PC-3 (cell line): ENCODE measurements around the gene SYT6. TPM values are rescaled to one million over a fixed set of nuclear protein-coding genes. Genes with fewer than 3 reads are reported as not detected.

Experiments used
- ATAC-seq: fragments of 200-7000 bp; cut with Tn5 transposase; 2 replicates; pipeline ENCODE4 v1.9.1; 2020; ENCODE audit warnings: mild to moderate bottlenecking, moderate library complexity
- BruUV-seq: library from RNA; stranded (reverse); fragments of 400-500 nt; replicated peaks from 2 replicates; lab custom pipeline; 2021; lab: Mats Ljungman, UMichigan
- CTCF ChIA-PET: fragments of 300-600 bp; sonication (Branson Sonifier 250); formaldehyde crosslinking; loops from one replicate; lab custom pipeline; 2022; ENCODE audit warnings: antibody characterized with exemption; lab: Charles Lee
- POLR2A ChIA-PET: fragments of 300-600 bp; sonication (Branson Sonifier 250); formaldehyde crosslinking; loops from one replicate; lab custom pipeline; 2022; ENCODE audit warnings: antibody characterized with exemption; ENCODE audit not compliant: unreplicated experiment; lab: Charles Lee
- DNase-seq: peaks from one replicate; pipeline ENCODE4 v3.0.0-alpha.2; 2015
- H2AFZ ChIP-seq: fragments of 300-600 bp; sonication (generic); 2 replicates; pipeline ENCODE4 v1.6.0; 2016; ENCODE audit warnings: antibody characterized with exemption, low read length
- H3F3A ChIP-seq: fragments of 300-600 bp; sonication (generic); one replicate; pipeline ENCODE4 v1.6.0; 2017; ENCODE audit warnings: antibody characterized with exemption, low read length, control low read depth, mild to moderate bottlenecking; ENCODE audit not compliant: unreplicated experiment
- H3K27ac ChIP-seq: fragments of 300-600 bp; sonication (generic); 2 replicates; pipeline ENCODE4 v1.5.1; 2016; ENCODE audit warnings: mild to moderate bottlenecking, low read length
- H3K27me3 ChIP-seq: fragments of 300-600 bp; sonication (generic); 2 replicates; pipeline ENCODE4 v1.6.1; 2016; ENCODE audit warnings: low read length, mixed read lengths
- H3K36me3 ChIP-seq: fragments of 300-600 bp; sonication (generic); 2 replicates; pipeline ENCODE4 v1.6.1; 2016; ENCODE audit warnings: low read depth, mixed run types, low read length, mixed read lengths
- H3K4me1 ChIP-seq: fragments of 300-600 bp; sonication (generic); 2 replicates; pipeline ENCODE4 v1.5.1; 2016; ENCODE audit warnings: low read length; ENCODE audit not compliant: insufficient read depth
- H3K4me2 ChIP-seq: fragments of 300-600 bp; sonication (generic); 2 replicates; pipeline ENCODE4 v1.6.0; 2016; ENCODE audit warnings: low read length
- H3K4me3 ChIP-seq: fragments of 300-600 bp; sonication (generic); 2 replicates; pipeline ENCODE4 v1.5.1; 2016; ENCODE audit warnings: mild to moderate bottlenecking, low read length, mixed read lengths
- H3K79me2 ChIP-seq: fragments of 300-600 bp; sonication (generic); 2 replicates; pipeline ENCODE4 v1.6.1; 2017; ENCODE audit warnings: low read length, mixed read lengths
- H3K9ac ChIP-seq: fragments of 300-600 bp; sonication (generic); 2 replicates; pipeline ENCODE4 v1.6.0; 2016; ENCODE audit warnings: mild to moderate bottlenecking, low read length
- H3K9me2 ChIP-seq: fragments of 300-600 bp; sonication (generic); replicated peaks from 2 replicates; pipeline ENCODE4 v1.6.1; 2016; ENCODE audit warnings: mixed run types, low read length, mixed read lengths
- H3K9me3 ChIP-seq: fragments of 300-600 bp; sonication (generic); 2 replicates; pipeline ENCODE4 v1.6.1; 2016; ENCODE audit warnings: low read length, mixed read lengths
- H4K20me1 ChIP-seq: fragments of 300-600 bp; sonication (generic); 2 replicates; pipeline ENCODE4 v1.6.1; 2016; ENCODE audit warnings: low read length, mixed read lengths
- EZH2 ChIP-seq: fragments of 300-600 bp; sonication (generic); IDR thresholded peaks from one replicate; pipeline ENCODE4 v1.6.1; 2017; ENCODE audit warnings: antibody characterized with exemption, mild to moderate bottlenecking, low read length; ENCODE audit not compliant: unreplicated experiment
- EZH2phosphoT487 ChIP-seq: fragments of 300-600 bp; sonication (generic); IDR thresholded peaks from 2 replicates; pipeline ENCODE4 v1.6.1; 2018; ENCODE audit warnings: mild to moderate bottlenecking, antibody characterized with exemption, low read length, borderline replicate concordance
- intact Hi-C: fragments of 100-400 bp; cut with micrococcal nuclease; formaldehyde crosslinking; loops from 2 replicates; pipeline ENCODE4 v1.9.0; 2023
- total RNA-seq: library from RNA; depleted of rRNA; stranded (reverse); fragments of >200 nt; gene quantifications from 2 replicates; pipeline ENCODE4 v1.2.3, GENCODE V29; 2014; rRNA removed
- TF ChIP-seq, protein P1 (sequence below): fragments of 300-600 bp; sonication (generic); conservative IDR thresholded peaks from 2 replicates; pipeline ENCODE4 v1.5.1; 2017; ENCODE audit warnings: antibody characterized with exemption, low read depth, mild to moderate bottlenecking, low read length

The SYT6 gene
- total RNA-seq, 1 experiment from 2014 or later = not detected

DNA sequence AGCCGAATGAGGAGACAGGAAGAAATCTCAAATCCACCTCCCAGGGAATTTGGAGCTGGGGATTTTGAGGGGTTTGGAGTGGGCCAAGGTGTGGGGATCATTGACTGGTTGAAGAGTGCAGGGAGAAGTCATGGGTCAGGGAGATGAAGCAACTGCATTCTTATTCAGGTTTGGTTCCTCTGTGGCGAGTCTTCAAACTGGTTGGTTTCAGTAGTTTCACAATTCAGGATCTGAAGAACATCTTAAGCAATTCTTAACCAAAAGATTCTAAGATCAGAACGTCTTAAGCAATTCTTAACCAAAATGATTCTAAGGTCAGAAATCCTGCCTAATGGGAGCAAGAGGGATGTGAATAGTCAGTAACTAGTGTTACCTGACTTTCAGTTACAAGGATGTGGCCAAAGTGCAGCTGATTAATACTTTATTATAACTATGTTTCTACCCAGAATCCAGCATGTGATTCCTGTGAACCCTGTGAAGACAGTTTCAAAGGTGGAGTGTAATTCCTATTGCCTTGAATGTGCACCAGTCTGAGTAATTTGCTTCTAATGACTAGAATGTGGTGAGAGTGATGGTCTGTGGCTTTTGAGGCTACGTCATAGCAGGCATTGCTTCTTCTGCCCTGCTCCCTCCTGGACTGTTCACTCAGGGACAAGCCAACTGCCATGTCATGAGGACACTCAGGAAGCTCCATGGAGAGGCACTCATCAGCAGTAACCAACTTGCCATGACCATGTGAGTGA is 113.2 kb downstream of the SYT6 start:
- POLR2A ChIA-PET = no interaction called here
- intact Hi-C loops = no loop called here
- H3K79me2 ChIP-seq = no peaks in the 10 kb centered on the region
- no peaks in the 10 kb centered on the region for H4K20me1 ChIP-seq
- no peaks in the 10 kb centered on the region for H3F3A ChIP-seq
- BruUV-seq = no TSS peak
- no peaks in the 10 kb centered on the region for H3K9me2 ChIP-seq
- H3K27me3 ChIP-seq = no peaks in the 10 kb centered on the region
- no peak overlapping the region for H2AFZ ChIP-seq
- TF ChIP-seq EZH2phosphoT487 (no peak), EZH2 (no peak)
- TF ChIP-seq, protein P1, sequence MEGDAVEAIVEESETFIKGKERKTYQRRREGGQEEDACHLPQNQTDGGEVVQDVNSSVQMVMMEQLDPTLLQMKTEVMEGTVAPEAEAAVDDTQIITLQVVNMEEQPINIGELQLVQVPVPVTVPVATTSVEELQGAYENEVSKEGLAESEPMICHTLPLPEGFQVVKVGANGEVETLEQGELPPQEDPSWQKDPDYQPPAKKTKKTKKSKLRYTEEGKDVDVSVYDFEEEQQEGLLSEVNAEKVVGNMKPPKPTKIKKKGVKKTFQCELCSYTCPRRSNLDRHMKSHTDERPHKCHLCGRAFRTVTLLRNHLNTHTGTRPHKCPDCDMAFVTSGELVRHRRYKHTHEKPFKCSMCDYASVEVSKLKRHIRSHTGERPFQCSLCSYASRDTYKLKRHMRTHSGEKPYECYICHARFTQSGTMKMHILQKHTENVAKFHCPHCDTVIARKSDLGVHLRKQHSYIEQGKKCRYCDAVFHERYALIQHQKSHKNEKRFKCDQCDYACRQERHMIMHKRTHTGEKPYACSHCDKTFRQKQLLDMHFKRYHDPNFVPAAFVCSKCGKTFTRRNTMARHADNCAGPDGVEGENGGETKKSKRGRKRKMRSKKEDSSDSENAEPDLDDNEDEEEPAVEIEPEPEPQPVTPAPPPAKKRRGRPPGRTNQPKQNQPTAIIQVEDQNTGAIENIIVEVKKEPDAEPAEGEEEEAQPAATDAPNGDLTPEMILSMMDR = no peak
- peaks cover 6% of the 10 kb centered on the region; the same call in 1 of the 2 replicates for H3K4me1 ChIP-seq
- ATAC-seq (no peak), DNase-seq (no peak)
- no peak overlapping the region for H3K27ac ChIP-seq
- no peak overlapping the region for H3K4me3 ChIP-seq
- H3K9ac ChIP-seq = no peak overlapping the region
- no peaks in the 10 kb centered on the region for H3K36me3 ChIP-seq
- no peaks in the 10 kb centered on the region for H3K9me3 ChIP-seq
- no peak overlapping the region for H3K4me2 ChIP-seq
- CTCF ChIA-PET = no interaction called here

Other genes with a start within 250 kb of the SYT6 start
- gene AP4B1, start 249.1 kb downstream of the SYT6 start, total RNA-seq = 15.5 and 15.8 TPM in 2 replicates
- gene DCLRE1B, start 248.5 kb downstream of the SYT6 start, total RNA-seq = 12.6 and 13.2 TPM in 2 replicates
- gene HIPK1, start 224.5 kb downstream of the SYT6 start, total RNA-seq = 18.7 and 19.9 TPM in 2 replicates
- gene OLFML3, start 174.4 kb downstream of the SYT6 start, total RNA-seq = 7.0 TPM in 2 replicates